Breast epithelium (tissue), 4 donors: ENCODE data around the gene PANX3. TPM values are rescaled to one million over a fixed set of nuclear protein-coding genes. Genes with fewer than 3 reads are reported as not detected.

ENCODE experiments used
- DNase-seq, 2 donors: peaks; one replicate each; pipeline ENCODE4 v3.0.0-alpha.2; 2019; ENCODE audit warnings: low spot score in 2 of 2
- H3K27ac ChIP-seq, 2 donors: fragments of 200-600 bp; sonication (generic) in 1 of 2; one replicate each; pipeline ENCODE4 v1.5.1; 2016 to 2019; ENCODE audit warnings: mild to moderate bottlenecking in 1 of 2
- H3K27me3 ChIP-seq, 2 donors: fragments of 200-600 bp; sonication (generic) in 1 of 2; one replicate each; pipeline versions ENCODE4 v1.5.1 to v1.6.0; 2017 to 2019; ENCODE audit warnings: control low read depth in 1 of 2, mild to moderate bottlenecking in 1 of 2
- H3K36me3 ChIP-seq: fragments of 200-600 bp; one replicate; pipeline ENCODE4 v1.5.1; 2019
- H3K4me1 ChIP-seq, 2 donors: fragments of 200-600 bp; sonication (generic); one replicate each; pipeline ENCODE4 v1.5.1; 2016 to 2019; ENCODE audit warnings: control low read depth in 1 of 2
- H3K4me3 ChIP-seq, 3 donors: fragments of 200-600 bp; sonication (generic); 1 replicate in 2 of 3; 2 replicates in 1 of 3; pipeline ENCODE4 v1.5.1; 2016 to 2019; ENCODE audit warnings: mild to moderate bottlenecking in 3 of 3, moderate library complexity in 2 of 3
- H3K9me3 ChIP-seq, 2 donors: fragments of 200-600 bp; sonication (generic) in 1 of 2; one replicate each; pipeline ENCODE4 v1.5.1; 2016 to 2019; ENCODE audit warnings: control low read depth in 1 of 2
- POLR2A ChIP-seq: fragments of 450-650 bp; IDR thresholded peaks from one replicate; pipeline ENCODE4 v1.6.1; 2016; ENCODE audit warnings: antibody characterized with exemption, mild to moderate bottlenecking, moderate library complexity
- POLR2AphosphoS5 ChIP-seq, 3 donors: sonication (generic); formaldehyde crosslinking; IDR thresholded peaks; one replicate each; pipeline ENCODE4 v1.6.1; 2017; ENCODE audit warnings: antibody characterized with exemption in 3 of 3
- intact Hi-C: fragments of 100-400 bp; cut with DNase I; formaldehyde crosslinking; loops from one replicate; pipeline ENCODE4 v1.15.1; 2023; ENCODE audit warnings: low total_unique reads
- total RNA-seq, 3 donors: library from RNA; depleted of rRNA; stranded (reverse); fragments of >200 nt; gene quantifications; one replicate each; pipeline ENCODE4 v1.1.0, GENCODE V29; 2016
- TF ChIP-seq, protein P1 (sequence below), 3 donors: fragments of 450-650 bp; IDR thresholded peaks; one replicate each; pipeline ENCODE4 v1.5.1; 2016 to 2017; ENCODE audit warnings: antibody characterized with exemption in 3 of 3, mild to moderate bottlenecking in 3 of 3, moderate library complexity in 3 of 3

Gene PANX3
- total RNA-seq, 3 donors from 2014 or later = not detected

DNA sequence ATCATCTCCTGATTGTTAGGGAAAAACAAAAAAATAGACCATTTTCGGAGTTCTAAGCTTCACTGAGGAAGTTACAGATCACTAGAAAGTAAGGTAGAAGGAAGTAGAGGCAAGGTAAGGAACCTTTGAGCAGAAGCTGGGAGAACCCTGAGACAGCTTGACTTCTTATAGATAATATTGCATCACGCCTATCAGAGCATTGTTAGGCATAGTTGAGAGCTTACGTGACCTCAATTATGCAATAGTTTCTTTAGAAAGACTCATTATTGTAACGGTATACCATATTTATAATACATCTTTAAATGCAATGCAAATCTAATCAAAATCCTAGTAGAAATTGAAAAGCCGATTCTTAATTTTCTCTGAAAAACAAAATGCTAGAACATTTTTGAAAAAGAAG lies 16.3 kb downstream of the PANX3 start:
- H3K27ac ChIP-seq = no peak overlapping the region
- DNase-seq = no peak
- TF ChIP-seq POLR2A (no peak), POLR2AphosphoS5 (IDR thresholded peaks at IDR 0.05) (no peak)
- TF ChIP-seq, protein P1, sequence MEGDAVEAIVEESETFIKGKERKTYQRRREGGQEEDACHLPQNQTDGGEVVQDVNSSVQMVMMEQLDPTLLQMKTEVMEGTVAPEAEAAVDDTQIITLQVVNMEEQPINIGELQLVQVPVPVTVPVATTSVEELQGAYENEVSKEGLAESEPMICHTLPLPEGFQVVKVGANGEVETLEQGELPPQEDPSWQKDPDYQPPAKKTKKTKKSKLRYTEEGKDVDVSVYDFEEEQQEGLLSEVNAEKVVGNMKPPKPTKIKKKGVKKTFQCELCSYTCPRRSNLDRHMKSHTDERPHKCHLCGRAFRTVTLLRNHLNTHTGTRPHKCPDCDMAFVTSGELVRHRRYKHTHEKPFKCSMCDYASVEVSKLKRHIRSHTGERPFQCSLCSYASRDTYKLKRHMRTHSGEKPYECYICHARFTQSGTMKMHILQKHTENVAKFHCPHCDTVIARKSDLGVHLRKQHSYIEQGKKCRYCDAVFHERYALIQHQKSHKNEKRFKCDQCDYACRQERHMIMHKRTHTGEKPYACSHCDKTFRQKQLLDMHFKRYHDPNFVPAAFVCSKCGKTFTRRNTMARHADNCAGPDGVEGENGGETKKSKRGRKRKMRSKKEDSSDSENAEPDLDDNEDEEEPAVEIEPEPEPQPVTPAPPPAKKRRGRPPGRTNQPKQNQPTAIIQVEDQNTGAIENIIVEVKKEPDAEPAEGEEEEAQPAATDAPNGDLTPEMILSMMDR (IDR thresholded peaks at IDR 0.05) = no peak
- H3K4me3 ChIP-seq = no peak overlapping the region
- peaks cover 0 to 5% of the 10 kb centered on the region in 2 donors for H3K4me1 ChIP-seq
- no peaks in the 10 kb centered on the region for H3K27me3 ChIP-seq
- H3K36me3 ChIP-seq = no peaks in the 10 kb centered on the region
- H3K9me3 ChIP-seq = no peaks in the 10 kb centered on the region
- intact Hi-C loops = no loop called here

DNA sequence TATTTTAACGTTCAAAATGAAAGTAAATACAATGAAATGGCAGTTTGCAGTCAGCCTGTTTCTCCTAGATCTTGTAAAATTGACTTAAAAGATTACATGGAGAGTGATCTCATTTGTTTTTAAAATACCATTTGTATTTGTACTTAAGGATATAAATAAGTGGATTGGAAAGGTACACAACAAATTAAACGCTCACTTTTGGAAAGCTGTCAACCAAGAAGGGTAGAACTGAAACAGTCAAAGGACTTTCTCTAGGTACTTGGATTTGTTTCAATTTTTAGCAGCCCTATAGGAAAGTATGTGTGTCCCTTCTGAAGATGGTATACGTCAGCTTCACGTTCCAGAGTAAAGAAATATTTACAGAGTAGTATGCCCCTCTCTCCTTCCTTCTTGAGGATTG lies 18.7 kb downstream of the PANX3 start:
- DNase-seq = no peak
- Histone ChIP-seq H3K27ac (no peak overlapping the region), H3K36me3 (no peaks in the 10 kb centered on the region), H3K9me3 (no peaks in the 10 kb centered on the region), H3K4me1 (no peaks in the 10 kb centered on the region), H3K27me3 (no peaks in the 10 kb centered on the region), H3K4me3 (no peak overlapping the region)
- TF ChIP-seq POLR2A (no peak), POLR2AphosphoS5 (IDR thresholded peaks at IDR 0.05) (no peak)
- TF ChIP-seq, protein P1 (IDR thresholded peaks at IDR 0.05) = no peak
- intact Hi-C loops = no loop called here

DNA sequence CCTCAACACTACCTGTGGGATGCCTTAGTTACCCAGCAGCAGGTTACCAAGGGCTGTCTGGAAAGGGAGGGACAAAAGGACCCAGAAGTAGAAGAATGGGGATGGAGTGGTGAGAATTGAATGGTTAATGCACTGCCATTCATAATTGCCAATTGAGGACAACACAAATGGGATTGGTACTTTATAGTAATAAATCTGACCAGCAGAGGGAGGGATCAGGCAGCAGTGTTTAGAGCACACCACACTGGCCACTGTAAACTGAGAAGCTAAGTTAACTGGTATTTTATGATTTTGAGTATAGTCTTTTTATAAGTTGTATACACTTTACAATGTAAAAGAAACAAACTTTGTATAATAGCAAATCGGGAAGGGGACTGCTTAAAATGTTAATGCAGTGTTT lies 22.1 kb downstream of the PANX3 start:
- TF ChIP-seq POLR2A (no peak), POLR2AphosphoS5 (IDR thresholded peaks at IDR 0.05) (no peak)
- TF ChIP-seq, protein P1 (IDR thresholded peaks at IDR 0.05) = no peak
- Histone ChIP-seq H3K36me3 (no peaks in the 10 kb centered on the region), H3K4me1 (no peaks in the 10 kb centered on the region), H3K9me3 (no peaks in the 10 kb centered on the region), H3K27ac (no peak overlapping the region), H3K27me3 (no peaks in the 10 kb centered on the region), H3K4me3 (no peak overlapping the region)
- no peak for DNase-seq
- intact Hi-C loops = no loop called here

GRCh38 chr11:124635932-124636331 lies 24.7 kb downstream of the PANX3 start:
- TF ChIP-seq, protein P1 (IDR thresholded peaks at IDR 0.05) = no peak
- no peak for TF ChIP-seq POLR2A
- no peak for TF ChIP-seq POLR2AphosphoS5 (IDR thresholded peaks at IDR 0.05)
- intact Hi-C loops = no loop called here
- Histone ChIP-seq H3K36me3 (no peaks in the 10 kb centered on the region), H3K4me3 (no peak overlapping the region), H3K27ac (no peak overlapping the region), H3K4me1 (no peaks in the 10 kb centered on the region), H3K9me3 (no peaks in the 10 kb centered on the region), H3K27me3 (no peaks in the 10 kb centered on the region)
- no peak for DNase-seq

DNA sequence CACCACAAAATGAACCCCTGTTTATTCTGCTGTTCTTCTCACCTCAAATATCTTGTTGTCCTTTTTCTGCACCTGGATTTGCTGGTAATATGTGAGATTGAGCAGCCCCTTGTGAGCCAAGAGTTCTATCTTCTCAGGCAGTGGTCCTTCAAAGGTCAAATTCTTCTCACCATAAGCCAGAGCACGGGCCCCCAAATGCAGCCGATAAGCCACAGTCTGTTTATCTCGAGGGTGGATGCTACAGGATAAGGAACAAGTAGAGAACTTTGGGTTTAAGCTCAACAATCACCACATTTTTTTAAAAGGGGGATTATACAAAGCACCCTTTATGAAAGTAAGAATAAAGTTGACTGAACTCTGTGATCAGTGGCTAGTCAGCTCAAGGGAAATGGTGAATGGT lies 27.3 kb downstream of the PANX3 start:
- Histone ChIP-seq H3K27ac (no peak overlapping the region), H3K27me3 (no peaks in the 10 kb centered on the region), H3K4me1 (no peaks in the 10 kb centered on the region), H3K4me3 (no peak overlapping the region), H3K9me3 (no peaks in the 10 kb centered on the region), H3K36me3 (no peaks in the 10 kb centered on the region)
- TF ChIP-seq, protein P1 (IDR thresholded peaks at IDR 0.05) = no peak
- no peak for TF ChIP-seq POLR2A
- no peak for TF ChIP-seq POLR2AphosphoS5 (IDR thresholded peaks at IDR 0.05)
- intact Hi-C loops = no loop called here
- no peak for DNase-seq
